HEK293T (cell line): ENCODE results near the gene TM4SF5.

Experiments used
- CTCF ChIA-PET: fragments of 350-600 bp; formaldehyde crosslinking; extraction: SDS; loops from one replicate; lab custom pipeline; 2021; ENCODE audit warnings: antibody characterized with exemption, inconsistent platforms; lab: Yijun Ruan, JAX
- POLR2A ChIA-PET: fragments of 350-600 bp; formaldehyde crosslinking; extraction: SDS; loops from one replicate; lab custom pipeline; 2020; ENCODE audit warnings: antibody characterized with exemption, inconsistent platforms; lab: Yijun Ruan, JAX
- DNase-seq: peaks from one replicate; pipeline ENCODE4 v3.0.0; 2012; ENCODE audit warnings: mixed read lengths; ENCODE audit errors: extremely low spot score
- ARNT ChIP-seq: fragments of 450-650 bp; IDR thresholded peaks from 2 replicates; pipeline ENCODE4 v1.6.1; 2017; ENCODE audit warnings: mild to moderate bottlenecking
- BHLHE40 ChIP-seq: fragments of 450-650 bp; IDR thresholded peaks from 2 replicates; pipeline ENCODE4 v1.6.1; 2016; ENCODE audit warnings: mild to moderate bottlenecking, moderate library complexity, borderline replicate concordance
- CTBP1 ChIP-seq: fragments of 450-650 bp; IDR thresholded peaks from 2 replicates; pipeline ENCODE4 v1.6.1; 2016; ENCODE audit warnings: borderline replicate concordance
- ELF4 ChIP-seq: fragments of 450-650 bp; IDR thresholded peaks from 2 replicates; pipeline ENCODE4 v1.6.1; 2017; ENCODE audit warnings: antibody characterized with exemption
- FOXA1 ChIP-seq: fragments of 450-650 bp; IDR thresholded peaks from 2 replicates; pipeline ENCODE4 v1.6.1; 2016; ENCODE audit warnings: mild to moderate bottlenecking
- FOXK2 ChIP-seq: fragments of 450-650 bp; IDR thresholded peaks from 2 replicates; pipeline ENCODE4 v1.6.1; 2016; ENCODE audit warnings: mild to moderate bottlenecking
- FOXM1 ChIP-seq: fragments of 450-650 bp; IDR thresholded peaks from 2 replicates; pipeline ENCODE4 v1.6.1; 2017; ENCODE audit warnings: mild to moderate bottlenecking, borderline replicate concordance
- HDGF ChIP-seq: fragments of 450-650 bp; IDR thresholded peaks from 2 replicates; pipeline ENCODE4 v1.6.1; 2017; ENCODE audit warnings: antibody characterized with exemption, borderline replicate concordance
- L3MBTL2 ChIP-seq: fragments of 450-650 bp; conservative IDR thresholded peaks from 2 replicates; pipeline ENCODE4 v1.6.1; 2016; ENCODE audit warnings: mild to moderate bottlenecking
- LEF1 ChIP-seq: fragments of 450-650 bp; IDR thresholded peaks from 2 replicates; pipeline ENCODE4 v1.6.1; 2017; ENCODE audit warnings: mild to moderate bottlenecking, borderline replicate concordance
- NFRKB ChIP-seq: fragments of 450-650 bp; IDR thresholded peaks from 2 replicates; pipeline ENCODE4 v1.6.1; 2016; ENCODE audit warnings: mild to moderate bottlenecking, moderate library complexity
- PKNOX1 ChIP-seq: fragments of 450-650 bp; IDR thresholded peaks from 2 replicates; pipeline ENCODE4 v1.6.1; 2016
- SP1 ChIP-seq: fragments of 450-650 bp; IDR thresholded peaks from 2 replicates; pipeline ENCODE4 v1.6.1; 2017
- SUZ12 ChIP-seq: fragments of 450-650 bp; IDR thresholded peaks from 2 replicates; pipeline ENCODE4 v1.6.1; 2016; ENCODE audit warnings: mild to moderate bottlenecking
- TARDBP ChIP-seq: fragments of 450-650 bp; IDR thresholded peaks from 2 replicates; pipeline ENCODE4 v1.6.1; 2016
- ZNF384 ChIP-seq: fragments of 450-650 bp; IDR thresholded peaks from 2 replicates; pipeline ENCODE4 v1.6.1; 2016

The TM4SF5 gene

GRCh38 chr17:4771519-4772234 is at the start of gene TM4SF5:
TSS of gene TM4SF5 (plus strand) at chr17:4771886. CDS start at chr17:4771923, 37 bp downstream.
- DNase-seq: no peak
- TF ChIP-seq HDGF (no peak), NFRKB (no peak), SP1 (no peak), TARDBP (no peak), SUZ12 (no peak), PKNOX1 (no peak)
- POLR2A ChIA-PET: interaction anchor here (1.4 kb wide), 1 partner anchor 18 kb away, joined by 3 read pairs; no protein-coding TSS in a partner anchor
- CTCF ChIA-PET: no interaction called here

GRCh38 chr17:4722678-4723240 is 48.9 kb upstream of the TM4SF5 start:
- POLR2A ChIA-PET: interaction anchor here (1.6 kb wide), 1 partner anchor 13 kb away, joined by 5 read pairs; no protein-coding TSS in a partner anchor
- DNase-seq: no peak
- TF ChIP-seq SUZ12: no peak
- no peak for TF ChIP-seq NFRKB
- no peak for TF ChIP-seq HDGF
- TF ChIP-seq TARDBP: no peak
- TF ChIP-seq FOXA1: no peak
- no peak for TF ChIP-seq LEF1
- TF ChIP-seq ELF4: no peak
- no peak for TF ChIP-seq SP1
- no peak for TF ChIP-seq L3MBTL2
- no peak for TF ChIP-seq ARNT
- no peak for TF ChIP-seq BHLHE40
- TF ChIP-seq PKNOX1: no peak
- TF ChIP-seq CTBP1: no peak
- no peak for TF ChIP-seq FOXM1
- TF ChIP-seq FOXK2: no peak
- TF ChIP-seq ZNF384: no peak
- CTCF ChIA-PET: interaction anchor here (0.6 kb wide), 1 partner anchor 156 kb away, joined by 3 read pairs; no protein-coding TSS in a partner anchor

GRCh38 chr17:4724650-4725049 is 47.0 kb upstream of the TM4SF5 start:
- no peak for DNase-seq
- POLR2A ChIA-PET: interaction anchor here (1.2 kb wide), 1 partner anchor 13 kb away, joined by 4 read pairs; no protein-coding TSS in a partner anchor
- CTCF ChIA-PET: no interaction called here
- TF ChIP-seq ELF4 (no peak), FOXM1 (no peak), L3MBTL2 (no peak), TARDBP (no peak), FOXK2 (no peak), LEF1 (no peak), SP1 (no peak), HDGF (no peak), FOXA1 (no peak), SUZ12 (no peak)

GRCh38 chr17:4725646-4726310 is 45.9 kb upstream of the TM4SF5 start:
- no peak for TF ChIP-seq BHLHE40
- no peak for TF ChIP-seq SP1
- no peak for TF ChIP-seq FOXK2
- no peak for TF ChIP-seq SUZ12
- no peak for TF ChIP-seq FOXM1
- TF ChIP-seq NFRKB: no peak
- DNase-seq: no peak
- ChIA-PET CTCF (no interaction called here), POLR2A (interaction anchor here (1.2 to 1.3 kb wide), 2 partner anchors 16 to 64 kb away, joined by 4 to 5 read pairs; partner anchors contain the start of genes ARRB2 and GLTPD2)

GRCh38 chr17:4728124-4728523 is 43.6 kb upstream of the TM4SF5 start:
- ChIA-PET POLR2A (interaction anchor here (1.7 kb wide), 1 partner anchor 16 kb away, joined by 3 read pairs; no protein-coding TSS in a partner anchor), CTCF (interaction anchor here (0.7 kb wide), 1 partner anchor 259 kb away, joined by 3 read pairs; the partner anchor contains the start of gene CAMTA2)
- DNase-seq: no peak
- TF ChIP-seq CTBP1 (no peak), L3MBTL2 (no peak), FOXA1 (no peak), HDGF (no peak), SUZ12 (no peak), FOXM1 (no peak), PKNOX1 (no peak), ARNT (no peak), SP1 (no peak), TARDBP (no peak), BHLHE40 (no peak), ELF4 (no peak), NFRKB (no peak), ZNF384 (no peak), LEF1 (no peak), FOXK2 (no peak)
